OCI-LY1 (cell line): ENCODE data around the gene ST6GALNAC2.

ENCODE experiments used
- EZH2 ChIP-seq: fragments of 200-600 bp; sonication (generic), shearing (Covaris generic); IDR thresholded peaks from 2 replicates; pipeline ENCODE4 v1.8.0; 2017; ENCODE audit warnings: borderline replicate concordance, mixed run types, mild to moderate bottlenecking, antibody characterized with exemption, low read length, moderate library complexity, mixed read lengths
- TF ChIP-seq, protein P1 (sequence below): fragments of 200-600 bp; sonication (generic), shearing (Covaris generic); IDR thresholded peaks from 2 replicates; pipeline ENCODE4 v1.5.1; 2017; ENCODE audit warnings: mild to moderate bottlenecking, antibody characterized with exemption, low read length, moderate library complexity, mixed read lengths

DNA sequence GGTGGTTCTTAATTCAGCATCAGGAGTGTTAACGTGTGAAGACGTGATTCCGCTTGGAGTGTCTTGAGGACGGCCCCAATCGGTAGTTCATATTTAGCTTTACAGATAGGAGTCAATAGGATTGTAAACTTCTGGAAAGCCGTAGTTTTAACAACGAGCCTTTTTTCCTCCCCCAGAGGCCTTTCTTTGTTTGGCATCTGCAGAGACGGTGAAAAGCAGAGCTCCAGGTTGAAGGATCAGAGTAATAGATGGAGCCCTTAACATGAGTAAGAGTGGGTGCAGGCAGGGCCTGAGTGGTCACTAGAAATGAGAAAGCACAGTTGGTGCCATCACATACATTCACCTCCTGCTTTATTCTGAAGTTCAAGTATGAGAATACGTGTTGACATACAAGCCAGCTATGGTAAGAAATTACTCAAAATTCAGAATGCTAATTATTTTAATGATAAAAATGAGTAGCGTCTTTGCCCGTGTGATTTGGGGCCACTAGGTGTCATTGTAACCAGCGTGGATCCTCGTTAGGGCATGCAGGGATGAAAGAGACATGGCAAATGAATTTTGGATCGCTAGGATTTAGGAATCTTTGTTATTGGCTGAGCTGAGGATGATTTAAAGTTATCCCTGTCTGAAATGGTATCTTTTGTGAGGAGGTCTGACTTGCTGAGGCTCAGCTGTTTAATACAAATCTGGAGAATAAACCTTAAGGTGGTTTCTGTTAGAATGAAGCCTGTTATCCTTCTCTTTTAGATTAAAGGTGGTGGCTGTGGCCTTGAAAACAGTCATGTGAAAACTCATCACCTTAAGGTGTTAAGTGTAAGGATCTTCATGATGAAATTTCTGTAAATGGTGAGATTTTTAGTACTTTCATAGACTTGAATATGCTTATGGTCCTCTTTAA, 27.2 kb downstream of the ST6GALNAC2 start:
- TF ChIP-seq, protein P1, sequence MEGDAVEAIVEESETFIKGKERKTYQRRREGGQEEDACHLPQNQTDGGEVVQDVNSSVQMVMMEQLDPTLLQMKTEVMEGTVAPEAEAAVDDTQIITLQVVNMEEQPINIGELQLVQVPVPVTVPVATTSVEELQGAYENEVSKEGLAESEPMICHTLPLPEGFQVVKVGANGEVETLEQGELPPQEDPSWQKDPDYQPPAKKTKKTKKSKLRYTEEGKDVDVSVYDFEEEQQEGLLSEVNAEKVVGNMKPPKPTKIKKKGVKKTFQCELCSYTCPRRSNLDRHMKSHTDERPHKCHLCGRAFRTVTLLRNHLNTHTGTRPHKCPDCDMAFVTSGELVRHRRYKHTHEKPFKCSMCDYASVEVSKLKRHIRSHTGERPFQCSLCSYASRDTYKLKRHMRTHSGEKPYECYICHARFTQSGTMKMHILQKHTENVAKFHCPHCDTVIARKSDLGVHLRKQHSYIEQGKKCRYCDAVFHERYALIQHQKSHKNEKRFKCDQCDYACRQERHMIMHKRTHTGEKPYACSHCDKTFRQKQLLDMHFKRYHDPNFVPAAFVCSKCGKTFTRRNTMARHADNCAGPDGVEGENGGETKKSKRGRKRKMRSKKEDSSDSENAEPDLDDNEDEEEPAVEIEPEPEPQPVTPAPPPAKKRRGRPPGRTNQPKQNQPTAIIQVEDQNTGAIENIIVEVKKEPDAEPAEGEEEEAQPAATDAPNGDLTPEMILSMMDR = peak; percentile 87
- TF ChIP-seq EZH2 = no peak
